Type B pancreatic cell (in vitro differentiated cells): ENCODE measurements around the gene SBK3. TPM values are rescaled to one million over a fixed set of nuclear protein-coding genes. Genes with fewer than 3 reads are reported as not detected.
"Not testable (repeated sequence)": the region's sequence is repeated elsewhere in the genome, so short reads cannot be mapped to it uniquely, and the experiment has no call there.

Experiments
- DNase-seq: peaks from one replicate; pipeline ENCODE4 v3.0.0; 2021; ENCODE audit warnings: mixed read lengths; ENCODE audit not compliant: unreplicated experiment; ENCODE audit errors: extremely low spot score
- H3K27ac Mint-ChIP-seq: 2 replicates; pipeline ENCODE4 v1.8.0; 2021; ENCODE audit warnings: mild to moderate bottlenecking, mixed read lengths
- H3K27me3 Mint-ChIP-seq: 2 replicates; pipeline ENCODE4 v1.8.0; 2021; ENCODE audit warnings: mixed read lengths
- H3K36me3 Mint-ChIP-seq: 2 replicates; pipeline ENCODE4 v1.8.0; 2021; ENCODE audit warnings: mixed read lengths
- H3K4me1 Mint-ChIP-seq: one replicate; pipeline ENCODE4 v1.8.0; 2021; ENCODE audit warnings: mixed read lengths; ENCODE audit not compliant: unreplicated experiment
- H3K4me3 Mint-ChIP-seq: 2 replicates; pipeline ENCODE4 v1.8.0; 2021; ENCODE audit warnings: mild to moderate bottlenecking, mixed read lengths
- H3K9me3 Mint-ChIP-seq: 2 replicates; pipeline ENCODE4 v1.8.0; 2021; ENCODE audit warnings: mixed read lengths
- CTCF ChIP-seq: fragments of 200-600 bp; sonication (generic); conservative IDR thresholded peaks from 2 replicates; pipeline ENCODE4 v1.5.0; 2021; ENCODE audit warnings: antibody characterized with exemption, mild to moderate bottlenecking
- total RNA-seq: library from RNA; stranded (reverse); gene quantifications from 2 replicates; pipeline ENCODE4 v1.2.1, GENCODE V29; 2021; ENCODE audit warnings: low replicate concordance

SBK3 gene
- total RNA-seq, 1 donor from 2014 or later: 0.24 TPM

DNA sequence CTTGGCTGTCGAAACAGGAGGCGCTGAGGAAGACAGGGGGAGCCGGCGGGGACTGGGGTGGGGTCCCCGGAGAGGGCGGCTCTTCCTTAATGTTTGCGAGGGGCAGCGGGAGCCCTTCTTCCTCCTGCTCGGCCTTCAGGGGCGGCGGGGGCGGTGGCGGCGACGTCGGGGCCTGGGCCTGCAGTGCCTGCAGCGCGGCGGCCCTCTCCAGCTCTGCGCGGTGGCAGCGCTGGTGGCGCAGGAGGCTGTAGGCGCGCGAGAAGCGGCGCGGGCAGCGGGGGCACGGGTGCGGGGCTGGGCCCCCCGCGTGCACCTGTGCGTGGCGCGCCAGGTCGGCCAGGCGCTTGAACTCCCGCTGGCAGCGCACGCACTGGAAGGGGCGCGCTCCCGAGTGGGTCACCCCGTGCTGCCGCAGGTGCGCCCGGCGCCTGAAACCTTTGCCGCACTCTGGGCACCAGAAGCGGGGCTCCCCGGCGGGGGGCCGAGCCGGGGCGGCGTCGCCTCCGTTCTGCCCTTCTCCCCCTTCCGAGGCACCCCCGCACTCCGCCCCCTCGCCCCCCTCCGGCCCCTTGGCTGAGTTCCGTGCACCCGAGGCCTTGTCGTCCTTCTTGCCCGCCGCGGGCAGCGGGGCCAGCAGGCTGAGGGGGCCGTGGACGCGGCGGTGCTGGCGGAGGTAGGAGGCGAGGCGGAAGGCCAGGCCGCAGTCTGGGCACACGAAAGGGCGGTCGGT is 32.9 kb upstream of the SBK3 start:
- H3K36me3 Mint-ChIP-seq: peaks cover 12% of the 10 kb centered on the region
- DNase-seq: no peak
- H3K27me3 Mint-ChIP-seq: no peaks in the 10 kb centered on the region
- peaks cover 22% of the 10 kb centered on the region for H3K4me1 Mint-ChIP-seq
- no peaks in the 10 kb centered on the region for H3K9me3 Mint-ChIP-seq
- no peak overlapping the region for H3K4me3 Mint-ChIP-seq
- H3K27ac Mint-ChIP-seq: no peak overlapping the region
- TF ChIP-seq CTCF: no peak

- Mint-ChIP-seq H3K27me3 (no peaks in the 10 kb centered on the region), H3K4me3 (peak overlapping the region; percentile 75), H3K36me3 (peaks cover 12% of the 10 kb centered on the region), H3K4me1 (peaks cover 17% of the 10 kb centered on the region), H3K27ac (peak overlapping the region; percentile 52), H3K9me3 (no peaks in the 10 kb centered on the region)
- TF ChIP-seq CTCF: no peak
- no peak for DNase-seq
Measured at GRCh38 chr19:55576746-55577145, 31.4 kb upstream of the SBK3 start.

DNA sequence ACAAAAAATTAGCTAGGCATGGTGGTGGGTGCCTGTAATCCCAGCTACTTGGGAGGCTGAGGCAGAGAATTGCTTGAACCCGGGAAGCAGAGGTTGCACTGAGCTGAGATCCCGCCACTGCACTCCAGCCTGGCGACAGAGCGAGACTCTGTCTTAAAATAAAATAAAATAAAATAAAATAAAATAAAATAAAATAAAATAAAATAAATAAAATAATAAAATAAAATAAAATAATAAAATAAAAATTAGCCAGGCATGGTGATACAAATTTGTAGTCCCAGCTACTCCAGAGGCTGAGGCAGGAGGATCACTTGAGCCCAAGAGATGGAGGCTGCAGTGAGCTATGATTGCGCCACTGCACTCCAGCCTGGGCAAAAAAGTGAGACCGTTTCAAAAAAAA is 28.6 kb upstream of the SBK3 start:
- DNase-seq, H3K4me1 Mint-ChIP-seq, H3K9me3 Mint-ChIP-seq, H3K36me3 Mint-ChIP-seq, H3K27me3 Mint-ChIP-seq, H3K27ac Mint-ChIP-seq, H3K4me3 Mint-ChIP-seq: not testable (repeated sequence)

DNA sequence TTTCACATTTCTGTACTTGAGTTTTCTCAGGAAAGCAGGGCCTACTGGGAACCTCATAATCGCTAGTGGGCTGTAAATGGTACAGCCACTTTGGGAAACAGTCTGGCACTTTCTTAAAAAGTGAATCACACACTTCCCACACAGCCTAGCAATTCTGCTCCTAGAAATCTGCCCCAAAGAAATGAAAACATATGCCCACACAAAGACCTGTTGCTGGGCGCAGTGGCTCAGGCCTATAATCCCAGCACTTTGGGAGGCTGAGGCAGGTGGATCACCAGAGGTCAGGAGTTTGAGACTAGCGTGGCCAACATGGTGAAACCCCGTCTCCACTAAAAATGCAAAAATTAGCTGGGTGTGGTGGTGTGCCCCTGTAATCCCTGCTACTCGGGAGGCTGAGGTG is 24.1 kb upstream of the SBK3 start:
- H3K36me3 Mint-ChIP-seq, H3K9me3 Mint-ChIP-seq, H3K27ac Mint-ChIP-seq, H3K4me1 Mint-ChIP-seq, H3K27me3 Mint-ChIP-seq, H3K4me3 Mint-ChIP-seq, DNase-seq: not testable (repeated sequence)

DNA sequence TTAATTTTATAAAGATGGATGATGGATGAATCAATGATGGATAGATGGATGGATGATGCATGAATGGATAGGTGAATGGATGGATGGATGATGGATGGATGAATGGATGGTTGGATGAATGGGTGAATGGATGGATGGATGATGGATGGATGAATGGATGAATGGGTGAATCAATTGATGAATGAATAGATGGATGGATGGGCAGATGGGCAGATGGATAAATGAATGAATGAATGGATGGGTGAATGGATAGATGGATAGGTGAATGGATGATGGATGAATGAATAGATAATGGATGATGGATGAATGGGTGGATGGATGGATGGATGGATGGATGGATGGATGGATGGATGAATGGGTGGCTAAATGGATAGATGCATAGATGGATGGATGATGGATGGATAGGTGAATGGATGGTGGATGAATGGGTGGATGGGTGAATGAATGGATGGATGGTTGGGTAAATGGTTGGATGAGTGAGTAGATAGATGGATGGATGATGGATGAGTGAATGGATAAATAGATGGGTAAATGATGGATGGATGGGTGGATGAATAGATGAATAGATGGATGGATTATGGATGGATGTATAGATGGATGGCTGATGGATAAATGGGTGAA is 22.5 kb upstream of the SBK3 start:
- Mint-ChIP-seq H3K4me3 (no peak overlapping the region), H3K4me1 (peaks cover 5% of the 10 kb centered on the region), H3K9me3 (no peaks in the 10 kb centered on the region), H3K36me3 (no peaks in the 10 kb centered on the region), H3K27ac (no peak overlapping the region), H3K27me3 (no peaks in the 10 kb centered on the region)
- no peak for TF ChIP-seq CTCF
- DNase-seq: no peak

- peaks cover 5% of the 10 kb centered on the region for H3K4me1 Mint-ChIP-seq
- no peak overlapping the region for H3K4me3 Mint-ChIP-seq
- no peaks in the 10 kb centered on the region for H3K9me3 Mint-ChIP-seq
- DNase-seq: no peak
- no peaks in the 10 kb centered on the region for H3K27me3 Mint-ChIP-seq
- H3K27ac Mint-ChIP-seq: no peak overlapping the region
- H3K36me3 Mint-ChIP-seq: no peaks in the 10 kb centered on the region
- no peak for TF ChIP-seq CTCF
Measured at GRCh38 chr19:55566823-55567222, 21.5 kb upstream of the SBK3 start.
